Glutamatergic neuron (in vitro differentiated cells): ENCODE data around the gene NOD2. TPM values are rescaled to one million over a fixed set of nuclear protein-coding genes. Genes with fewer than 3 reads are reported as not detected.

Experiments used
- DNase-seq: peaks from one replicate; pipeline ENCODE4 v3.0.0; 2022
- H3K27ac Mint-ChIP-seq: one replicate; pipeline ENCODE4 v1.8.0; 2020; ENCODE audit warnings: mild to moderate bottlenecking, mixed read lengths, inconsistent platforms; ENCODE audit not compliant: unreplicated experiment
- H3K27me3 Mint-ChIP-seq: one replicate; pipeline ENCODE4 v1.8.0; 2020; ENCODE audit warnings: mild to moderate bottlenecking, moderate library complexity, mixed read lengths, inconsistent platforms; ENCODE audit not compliant: unreplicated experiment
- H3K36me3 Mint-ChIP-seq: one replicate; pipeline ENCODE4 v1.8.0; 2020; ENCODE audit warnings: mild to moderate bottlenecking, mixed read lengths, inconsistent platforms; ENCODE audit not compliant: unreplicated experiment
- H3K4me1 Mint-ChIP-seq: one replicate; pipeline ENCODE4 v1.8.0; 2020; ENCODE audit warnings: mild to moderate bottlenecking, low read depth, mixed read lengths, inconsistent platforms; ENCODE audit not compliant: unreplicated experiment
- H3K4me3 Mint-ChIP-seq: one replicate; pipeline ENCODE4 v1.8.0; 2020; ENCODE audit warnings: mild to moderate bottlenecking, mixed read lengths, inconsistent platforms; ENCODE audit not compliant: unreplicated experiment
- H3K9me3 Mint-ChIP-seq: one replicate; pipeline ENCODE4 v1.8.0; 2020; ENCODE audit warnings: mild to moderate bottlenecking, moderate library complexity, mixed read lengths, inconsistent platforms; ENCODE audit not compliant: unreplicated experiment
- CTCF ChIP-seq: fragments of 200-600 bp; sonication (generic); IDR thresholded peaks from one replicate; pipeline ENCODE4 v1.5.0; 2021; ENCODE audit not compliant: partially characterized antibody, unreplicated experiment
- total RNA-seq: library from RNA; stranded (reverse); fragmentation: NEBNext Ultra II Directional; extraction: Animal tissue kit (Norgen Biotek cat#: 25700); gene quantifications from one replicate; pipeline ENCODE4 v1.2.1, GENCODE V29; 2021; ENCODE audit not compliant: unreplicated experiment

The NOD2 gene
- total RNA-seq, 1 donor from 2014 or later: 0.34 TPM

- Mint-ChIP-seq H3K9me3 (peaks cover 7% of the 10 kb centered on the region), H3K27ac (no peak overlapping the region), H3K36me3 (no peaks in the 10 kb centered on the region), H3K4me1 (no peaks in the 10 kb centered on the region), H3K4me3 (no peak overlapping the region), H3K27me3 (peaks cover 2% of the 10 kb centered on the region)
- no peak for DNase-seq
- no peak for TF ChIP-seq CTCF
Observed at GRCh38 chr16:50736448-50736847, 43.0 kb downstream of the NOD2 start.

GRCh38 chr16:50737420-50737959 lies 44.1 kb downstream of the NOD2 start:
- TF ChIP-seq CTCF: no peak
- Mint-ChIP-seq H3K27me3 (peaks cover 2% of the 10 kb centered on the region), H3K27ac (no peak overlapping the region), H3K4me1 (no peaks in the 10 kb centered on the region), H3K36me3 (no peaks in the 10 kb centered on the region), H3K9me3 (peaks cover 8% of the 10 kb centered on the region), H3K4me3 (no peak overlapping the region)
- DNase-seq: no peak

- DNase-seq: no peak
- no peak overlapping the region for H3K27ac Mint-ChIP-seq
- H3K4me1 Mint-ChIP-seq: peaks cover 2% of the 10 kb centered on the region
- H3K36me3 Mint-ChIP-seq: no peaks in the 10 kb centered on the region
- peaks cover 9% of the 10 kb centered on the region for H3K9me3 Mint-ChIP-seq
- H3K4me3 Mint-ChIP-seq: no peak overlapping the region
- H3K27me3 Mint-ChIP-seq: peaks cover 3% of the 10 kb centered on the region
- no peak for TF ChIP-seq CTCF
Observed at GRCh38 chr16:50739031-50739430, 45.6 kb downstream of the NOD2 start.

GRCh38 chr16:50740736-50741135 lies 47.3 kb downstream of the NOD2 start:
- no peak for TF ChIP-seq CTCF
- Mint-ChIP-seq H3K4me1 (peaks cover 2% of the 10 kb centered on the region), H3K27me3 (peaks cover 3% of the 10 kb centered on the region), H3K36me3 (no peaks in the 10 kb centered on the region), H3K9me3 (peaks cover 7% of the 10 kb centered on the region), H3K4me3 (no peak overlapping the region), H3K27ac (no peak overlapping the region)
- no peak for DNase-seq

GRCh38 chr16:50741225-50741780 lies 47.9 kb downstream of the NOD2 start:
- Mint-ChIP-seq H3K9me3 (peaks cover 7% of the 10 kb centered on the region), H3K36me3 (no peaks in the 10 kb centered on the region), H3K4me3 (peak overlapping the region; percentile 83), H3K4me1 (peaks cover 2% of the 10 kb centered on the region), H3K27me3 (peaks cover 3% of the 10 kb centered on the region), H3K27ac (no peak overlapping the region)
- no peak for DNase-seq
- TF ChIP-seq CTCF: no peak
